GM12878 (cell line): ENCODE data around the gene RETREG2. TPM values are rescaled to one million over a fixed set of nuclear protein-coding genes. Genes with fewer than 3 reads are reported as not detected.

ENCODE experiments used
- ATAC-seq: fragments of 200-7000 bp; cut with Tn5 transposase; 3 replicates; pipeline ENCODE4 v1.9.1; 2020; ENCODE audit warnings: mild to moderate bottlenecking, moderate library complexity
- BruUV-seq: library from RNA; stranded (reverse); fragments of 400-500 nt; replicated peaks from 2 replicates; lab custom pipeline; 2021; lab: Mats Ljungman, UMichigan
- CTCF ChIA-PET: fragments of 300-600 bp; sonication (Branson Sonifier 250); formaldehyde crosslinking; extraction: SDS; loops from one replicate; lab custom pipeline; 2021; ENCODE audit warnings: inconsistent platforms; lab: Yijun Ruan, JAX
- POLR2A ChIA-PET: fragments of 350-600 bp; formaldehyde crosslinking; extraction: SDS; loops from one replicate; lab custom pipeline; 2021; ENCODE audit warnings: inconsistent platforms; lab: Charles Lee
- RAD21 ChIA-PET: fragments of 300-600 bp; sonication (Branson Sonifier 250); formaldehyde crosslinking; loops from one replicate; lab custom pipeline; 2023; ENCODE audit warnings: antibody characterized with exemption; ENCODE audit not compliant: unreplicated experiment; lab: Charles Lee
- SMC1A ChIA-PET: fragments of 300-600 bp; sonication (Branson Sonifier 250); formaldehyde crosslinking; loops from one replicate; lab custom pipeline; 2023; ENCODE audit not compliant: unreplicated experiment, uncharacterized antibody; lab: Charles Lee
- DNase-seq: peaks from one replicate; pipeline ENCODE4 v3.0.0-alpha.2; 2011; ENCODE audit warnings: low read depth, low spot score
- FAIRE-seq: peaks from 3 replicates; lab custom pipeline; 2011; peaks lifted over from hg19 to GRCh38; lab: Jason Lieb, UNC
- H2AFZ ChIP-seq: 2 replicates; pipeline ENCODE4 v1.6.0; 2011; ENCODE audit warnings: low read depth, low read length, control low read depth; ENCODE audit not compliant: control insufficient read depth
- H3K27ac ChIP-seq: 2 replicates; pipeline ENCODE4 v1.5.1; 2011; ENCODE audit warnings: control low read depth; ENCODE audit not compliant: control insufficient read depth, insufficient read depth
- H3K27me3 ChIP-seq, 2 experiments: replicated peaks in 1 of 2; 2 replicates each; pipeline versions ENCODE4 v1.6.0 to v1.6.1; 2011; ENCODE audit warnings: low read length in 1 of 2; ENCODE audit not compliant: control insufficient read depth in 2 of 2, insufficient read depth in 2 of 2
- H3K36me3 ChIP-seq, 2 experiments: 2 replicates each; pipeline ENCODE4 v1.5.1; 2011; ENCODE audit warnings: low read length in 1 of 2; ENCODE audit not compliant: control insufficient read depth in 2 of 2, insufficient read depth in 2 of 2
- H3K4me1 ChIP-seq: 2 replicates; pipeline ENCODE4 v1.6.1; 2011; ENCODE audit warnings: mild to moderate bottlenecking, low read length, moderate library complexity, mixed read lengths; ENCODE audit not compliant: control insufficient read depth, insufficient read depth
- H3K4me2 ChIP-seq: 2 replicates; pipeline ENCODE4 v1.6.0; 2011; ENCODE audit warnings: control low read depth; ENCODE audit not compliant: control insufficient read depth, insufficient read depth
- H3K4me3 ChIP-seq: fragments of 200-600 bp; sonication (generic); 2 replicates; pipeline ENCODE4 v1.5.1; 2016
- H3K79me2 ChIP-seq: 2 replicates; pipeline ENCODE4 v1.6.0; 2011; ENCODE audit warnings: low read length; ENCODE audit not compliant: control insufficient read depth, insufficient read depth
- H3K9ac ChIP-seq: 2 replicates; pipeline ENCODE4 v1.8.0; 2011; ENCODE audit warnings: low read length, control low read depth, mixed read lengths; ENCODE audit not compliant: control insufficient read depth, insufficient read depth
- H3K9me3 ChIP-seq: replicated peaks from 3 replicates; pipeline ENCODE4 v1.5.1; 2011; ENCODE audit warnings: mild to moderate bottlenecking, low read length; ENCODE audit not compliant: control insufficient read depth, insufficient read depth
- H4K20me1 ChIP-seq: 2 replicates; pipeline ENCODE4 v1.6.0; 2011; ENCODE audit not compliant: control insufficient read depth, insufficient read depth
- BCL11A ChIP-seq: IDR thresholded peaks from 2 replicates; pipeline ENCODE4 v1.6.1; 2011; ENCODE audit warnings: low read depth, low read length
- CHD1 ChIP-seq: IDR thresholded peaks from 2 replicates; pipeline ENCODE4 v1.6.1; 2012; ENCODE audit warnings: low read depth, low read length, improper control_type of control experiment
- CHD2 ChIP-seq: IDR thresholded peaks from 2 replicates; pipeline ENCODE4 v1.6.1; 2011; ENCODE audit warnings: low read depth, low read length, improper control_type of control experiment, borderline replicate concordance
- CHD4 ChIP-seq: fragments of 200-600 bp; sonication (generic); IDR thresholded peaks from 2 replicates; pipeline ENCODE4 v1.6.1; 2016; ENCODE audit warnings: mild to moderate bottlenecking
- MTA2 ChIP-seq: fragments of 450-650 bp; IDR thresholded peaks from 2 replicates; pipeline ENCODE4 v1.6.1; 2016; ENCODE audit warnings: low read depth, mild to moderate bottlenecking, moderate library complexity
- NBN ChIP-seq: fragments of 450-650 bp; IDR thresholded peaks from 2 replicates; pipeline ENCODE4 v1.6.1; 2016
- POLR2AphosphoS5 ChIP-seq: IDR thresholded peaks from 2 replicates; pipeline ENCODE4 v1.6.1; 2011; ENCODE audit warnings: mild to moderate bottlenecking, low read length, inconsistent platforms
- YBX1 ChIP-seq: fragments of 450-650 bp; IDR thresholded peaks from 2 replicates; pipeline ENCODE4 v1.6.1; 2016; ENCODE audit warnings: antibody characterized with exemption
- ZNF217 ChIP-seq: fragments of 450-650 bp; IDR thresholded peaks from 2 replicates; pipeline ENCODE4 v1.6.1; 2017; ENCODE audit warnings: antibody characterized with exemption, mild to moderate bottlenecking
- ZNF274 ChIP-seq: IDR thresholded peaks from one replicate; pipeline ENCODE4 v1.8.0; 2011; ENCODE audit not compliant: insufficient read length, insufficient read depth
- ZNF622 ChIP-seq: fragments of 450-650 bp; IDR thresholded peaks from 2 replicates; pipeline ENCODE4 v1.6.1; 2017; ENCODE audit warnings: mild to moderate bottlenecking, inconsistent platforms
- WGBS: methylation state at CpG from one replicate; pipeline ENCODE4 v1.1.6; 2016; ENCODE audit warnings: low lambda C conversion rate; ENCODE audit not compliant: insufficient replicate concordance, insufficient coverage; ENCODE audit errors: missing lambda C conversion rate; 5-methylcytosine and 5-hydroxymethylcytosine counted together
- in situ Hi-C: fragments of 300-500 bp; cut with MboI; formaldehyde crosslinking; loops from 9 replicates; pipeline ENCODE4 v1.14.3; 2018; ENCODE audit warnings: mixed read lengths
- intact Hi-C: fragments of 100-400 bp; cut with micrococcal nuclease; formaldehyde crosslinking; loops from one replicate; pipeline ENCODE4 v1.14.2; 2022; ENCODE audit not compliant: unreplicated experiment
- polyA plus RNA-seq, 11 experiments: library from polyadenylated mRNA; depleted of rRNA in 4 of 11; unstranded in 6 of 11; stranded (reverse) in 5 of 11; fragments of >200 nt; fragmentation: Nextera tagmentation in 4 of 11; fragmentation: Illumina TruSeq in 1 of 11; extraction: Ambion mirVana in 4 of 11; extraction: Trizol in 1 of 11; gene quantifications; 1 replicate in 1 of 11; 2 replicates in 10 of 11; pipeline versions ENCODE4 v1.2.1 to v1.2.3, GENCODE V29; 2011 to 2016; ENCODE audit warnings: inconsistent platforms in 2 of 11, missing spikeins in 2 of 11, low read depth in 1 of 11
- total RNA-seq, 4 experiments: library from RNA; depleted of rRNA in 3 of 4; stranded (reverse); fragments of >200 nt in 3 of 4; fragmentation: Illumina TruSeq in 1 of 4; extraction: Trizol in 1 of 4; gene quantifications; 2 replicates each; pipeline versions ENCODE4 v1.2.1 to v1.2.3, GENCODE V29; 2013 to 2021
- TF ChIP-seq, protein P1 (sequence below): fragments of 450-650 bp; IDR thresholded peaks from 2 replicates; pipeline ENCODE4 v1.6.1; 2014; ENCODE audit warnings: mild to moderate bottlenecking
- TF ChIP-seq, protein P2 (sequence below): IDR thresholded peaks from 2 replicates; pipeline ENCODE4 v1.6.1; 2012; ENCODE audit warnings: mild to moderate bottlenecking, low read depth, low read length
- TF ChIP-seq, protein P3 (sequence below): fragments of 450-650 bp; IDR thresholded peaks from 2 replicates; pipeline ENCODE4 v1.6.1; 2016; ENCODE audit warnings: mild to moderate bottlenecking

The RETREG2 gene
- total and polyA plus RNA-seq, 10 of the 15 experiments (the other 5 are each of a cell fraction or from before 2014, with no cell fraction given), result 10.1 to 72.0 (median 28.3) TPM

DNA sequence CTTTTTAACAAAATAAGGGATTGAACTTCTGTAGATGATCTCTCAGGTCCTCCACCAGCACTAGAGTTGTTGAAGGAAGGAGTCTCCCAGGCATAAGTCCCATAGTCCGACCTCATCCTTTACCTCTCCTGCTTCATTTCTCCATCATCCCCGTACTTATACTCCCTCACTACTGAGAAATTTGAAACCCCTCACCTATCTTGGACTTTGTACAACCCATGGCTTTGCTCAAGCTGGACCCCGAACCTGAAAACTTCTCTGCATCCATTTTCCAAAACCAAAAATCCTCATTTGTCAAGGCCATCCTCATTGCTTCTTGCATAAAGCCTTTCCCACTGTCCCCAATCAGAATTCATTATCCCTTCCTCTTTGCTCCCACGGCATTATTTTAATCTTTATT is 17.0 kb upstream of the RETREG2 start:
- peak overlapping the region; percentile 80; the same call in 1 of the 2 replicates for H3K9ac ChIP-seq
- H3K79me2 ChIP-seq, result peaks cover 2% of the 10 kb centered on the region
- no peaks in the 10 kb centered on the region for H3K36me3 ChIP-seq
- no peak overlapping the region; the same call in 1 of the 2 replicates for H2AFZ ChIP-seq
- ATAC-seq, result no peak
- ChIA-PET POLR2A (no interaction called here), RAD21 (interaction anchor here (3.4 kb wide), 1 partner anchor 134 kb away, joined by 30 read pairs; no protein-coding TSS in a partner anchor), CTCF (interaction anchor here (1.9 kb wide), 1 partner anchor 86 kb away, joined by 4 read pairs; no protein-coding TSS in a partner anchor), SMC1A (no interaction called here)
- DNase-seq, result no peak
- intact Hi-C loops, result loop anchor here (2.0 to 5.0 kb wide), 2 partner anchors 94 to 226 kb away; partner anchors contain the start of gene DNPEP
- H3K9me3 ChIP-seq, result no peaks in the 10 kb centered on the region
- H3K27me3 ChIP-seq, result no peaks in the 10 kb centered on the region
- peak overlapping the region; percentile 85 for H3K4me3 ChIP-seq
- peaks cover 4% of the 10 kb centered on the region; the same call in 1 of the 2 replicates for H3K4me1 ChIP-seq
- peak overlapping the region; percentile 96 for H3K4me2 ChIP-seq
- TF ChIP-seq CHD4 (no peak), MTA2 (no peak), YBX1 (no peak), ZNF274 (no peak), POLR2AphosphoS5 (no peak), NBN (no peak), ZNF217 (no peak), CHD2 (no peak), ZNF622 (no peak), CHD1 (no peak), BCL11A (no peak)
- TF ChIP-seq, protein P1, sequence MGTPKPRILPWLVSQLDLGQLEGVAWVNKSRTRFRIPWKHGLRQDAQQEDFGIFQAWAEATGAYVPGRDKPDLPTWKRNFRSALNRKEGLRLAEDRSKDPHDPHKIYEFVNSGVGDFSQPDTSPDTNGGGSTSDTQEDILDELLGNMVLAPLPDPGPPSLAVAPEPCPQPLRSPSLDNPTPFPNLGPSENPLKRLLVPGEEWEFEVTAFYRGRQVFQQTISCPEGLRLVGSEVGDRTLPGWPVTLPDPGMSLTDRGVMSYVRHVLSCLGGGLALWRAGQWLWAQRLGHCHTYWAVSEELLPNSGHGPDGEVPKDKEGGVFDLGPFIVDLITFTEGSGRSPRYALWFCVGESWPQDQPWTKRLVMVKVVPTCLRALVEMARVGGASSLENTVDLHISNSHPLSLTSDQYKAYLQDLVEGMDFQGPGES, result no peak
- TF ChIP-seq, protein P2, sequence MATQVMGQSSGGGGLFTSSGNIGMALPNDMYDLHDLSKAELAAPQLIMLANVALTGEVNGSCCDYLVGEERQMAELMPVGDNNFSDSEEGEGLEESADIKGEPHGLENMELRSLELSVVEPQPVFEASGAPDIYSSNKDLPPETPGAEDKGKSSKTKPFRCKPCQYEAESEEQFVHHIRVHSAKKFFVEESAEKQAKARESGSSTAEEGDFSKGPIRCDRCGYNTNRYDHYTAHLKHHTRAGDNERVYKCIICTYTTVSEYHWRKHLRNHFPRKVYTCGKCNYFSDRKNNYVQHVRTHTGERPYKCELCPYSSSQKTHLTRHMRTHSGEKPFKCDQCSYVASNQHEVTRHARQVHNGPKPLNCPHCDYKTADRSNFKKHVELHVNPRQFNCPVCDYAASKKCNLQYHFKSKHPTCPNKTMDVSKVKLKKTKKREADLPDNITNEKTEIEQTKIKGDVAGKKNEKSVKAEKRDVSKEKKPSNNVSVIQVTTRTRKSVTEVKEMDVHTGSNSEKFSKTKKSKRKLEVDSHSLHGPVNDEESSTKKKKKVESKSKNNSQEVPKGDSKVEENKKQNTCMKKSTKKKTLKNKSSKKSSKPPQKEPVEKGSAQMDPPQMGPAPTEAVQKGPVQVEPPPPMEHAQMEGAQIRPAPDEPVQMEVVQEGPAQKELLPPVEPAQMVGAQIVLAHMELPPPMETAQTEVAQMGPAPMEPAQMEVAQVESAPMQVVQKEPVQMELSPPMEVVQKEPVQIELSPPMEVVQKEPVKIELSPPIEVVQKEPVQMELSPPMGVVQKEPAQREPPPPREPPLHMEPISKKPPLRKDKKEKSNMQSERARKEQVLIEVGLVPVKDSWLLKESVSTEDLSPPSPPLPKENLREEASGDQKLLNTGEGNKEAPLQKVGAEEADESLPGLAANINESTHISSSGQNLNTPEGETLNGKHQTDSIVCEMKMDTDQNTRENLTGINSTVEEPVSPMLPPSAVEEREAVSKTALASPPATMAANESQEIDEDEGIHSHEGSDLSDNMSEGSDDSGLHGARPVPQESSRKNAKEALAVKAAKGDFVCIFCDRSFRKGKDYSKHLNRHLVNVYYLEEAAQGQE, result no peak
- TF ChIP-seq, protein P3, sequence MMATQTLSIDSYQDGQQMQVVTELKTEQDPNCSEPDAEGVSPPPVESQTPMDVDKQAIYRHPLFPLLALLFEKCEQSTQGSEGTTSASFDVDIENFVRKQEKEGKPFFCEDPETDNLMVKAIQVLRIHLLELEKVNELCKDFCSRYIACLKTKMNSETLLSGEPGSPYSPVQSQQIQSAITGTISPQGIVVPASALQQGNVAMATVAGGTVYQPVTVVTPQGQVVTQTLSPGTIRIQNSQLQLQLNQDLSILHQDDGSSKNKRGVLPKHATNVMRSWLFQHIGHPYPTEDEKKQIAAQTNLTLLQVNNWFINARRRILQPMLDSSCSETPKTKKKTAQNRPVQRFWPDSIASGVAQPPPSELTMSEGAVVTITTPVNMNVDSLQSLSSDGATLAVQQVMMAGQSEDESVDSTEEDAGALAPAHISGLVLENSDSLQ, result no peak
- FAIRE-seq, result no peak
- WGBS, result 37% methylated on average over 4 of the region's 4 CpGs
- BruUV-seq, result no TSS peak
- H3K27ac ChIP-seq, result no peak overlapping the region; the same call in 1 of the 2 replicates
- H4K20me1 ChIP-seq, result no peaks in the 10 kb centered on the region
- in situ Hi-C loops, result no loop called here
